Measurements from ENCODE around the gene TTC12. TPM values are rescaled to one million over a fixed set of nuclear protein-coding genes. Genes with fewer than 3 reads are reported as not detected.

The TTC12 gene
- 10 to 100 TPM; 17.1 to 21.8 TPM for total RNA-seq

GRCh38 chr11:113314389-113315301 lies at the start of gene TTC12:
Gene TTC12, plus strand, starts transcription at chr11:113314583. Its CDS starts 1,675 bp downstream, at chr11:113316258.
- Mint-ChIP-seq H3K9me3 (no peaks in the 10 kb centered on the region), H3K4me1 (peaks cover 22% of the 10 kb centered on the region), H3K4me3 (peak within 1 kb of the TSS; percentile 76), H3K27ac (peak within 1 kb of the TSS; percentile 83), H3K36me3 (ENCODE audit: low read depth) (peaks cover 12% of the 10 kb centered on the region), H3K27me3 (no peaks in the 10 kb centered on the region)
- ChIA-PET CTCF (interaction anchor here (0.9 to 1.6 kb wide), 2 partner anchors 17 to 25 kb away, joined by 3 read pairs; no protein-coding TSS in a partner anchor), POLR2A (no interaction called here)
- peak; percentile 93 for DNase-seq

GRCh38 chr11:113265362-113265761 lies 49.0 kb upstream of the TTC12 start:
- ChIA-PET POLR2A (no interaction called here), CTCF (interaction anchor here (1.4 to 1.6 kb wide), 2 partner anchors 9 to 24 kb away, joined by 3 to 4 read pairs; no protein-coding TSS in a partner anchor)
- no peaks in the 10 kb centered on the region for H3K4me1 Mint-ChIP-seq
- H3K4me3 Mint-ChIP-seq: no peak overlapping the region
- H3K36me3 Mint-ChIP-seq (ENCODE audit: low read depth): no peaks in the 10 kb centered on the region
- H3K27ac Mint-ChIP-seq: no peak overlapping the region
- no peak for DNase-seq
- H3K9me3 Mint-ChIP-seq: no peaks in the 10 kb centered on the region
- no peaks in the 10 kb centered on the region for H3K27me3 Mint-ChIP-seq

- ChIA-PET POLR2A (no interaction called here), CTCF (no interaction called here)
Measured at GRCh38 chr11:113267493-113267892, 46.9 kb upstream of the TTC12 start.

GRCh38 chr11:113269096-113269495 lies 45.3 kb upstream of the TTC12 start:
- H3K36me3 Mint-ChIP-seq (ENCODE audit: low read depth): no peaks in the 10 kb centered on the region
- no peaks in the 10 kb centered on the region for H3K27me3 Mint-ChIP-seq
- no peaks in the 10 kb centered on the region for H3K9me3 Mint-ChIP-seq
- DNase-seq: no peak
- no peaks in the 10 kb centered on the region for H3K4me1 Mint-ChIP-seq
- no peak overlapping the region for H3K27ac Mint-ChIP-seq
- POLR2A ChIA-PET: no interaction called here
- H3K4me3 Mint-ChIP-seq: no peak overlapping the region
- CTCF ChIA-PET: no interaction called here

More at GRCh38 chr11:113267493-113267892, 46.9 kb upstream of the TTC12 start:
- Mint-ChIP-seq H3K9me3 (no peaks in the 10 kb centered on the region), H3K36me3 (ENCODE audit: low read depth) (no peaks in the 10 kb centered on the region), H3K27ac (no peak overlapping the region), H3K4me1 (no peaks in the 10 kb centered on the region), H3K27me3 (no peaks in the 10 kb centered on the region), H3K4me3 (no peak overlapping the region)
- DNase-seq: no peak

- no peaks in the 10 kb centered on the region for H3K4me1 Mint-ChIP-seq
- H3K9me3 Mint-ChIP-seq: no peaks in the 10 kb centered on the region
- no peak for DNase-seq
- H3K27me3 Mint-ChIP-seq: no peaks in the 10 kb centered on the region
- no peak overlapping the region for H3K4me3 Mint-ChIP-seq
- no peak overlapping the region for H3K27ac Mint-ChIP-seq
- CTCF ChIA-PET: no interaction called here
- H3K36me3 Mint-ChIP-seq (ENCODE audit: low read depth): no peaks in the 10 kb centered on the region
- POLR2A ChIA-PET: no interaction called here
Measured at GRCh38 chr11:113269636-113270035, 44.7 kb upstream of the TTC12 start.

- no peaks in the 10 kb centered on the region for H3K36me3 Mint-ChIP-seq (ENCODE audit: low read depth)
- no peaks in the 10 kb centered on the region for H3K27me3 Mint-ChIP-seq
- H3K4me3 Mint-ChIP-seq: no peak overlapping the region
- no peaks in the 10 kb centered on the region for H3K9me3 Mint-ChIP-seq
- no peak for DNase-seq
- H3K4me1 Mint-ChIP-seq: no peaks in the 10 kb centered on the region
- ChIA-PET POLR2A (no interaction called here), CTCF (no interaction called here)
- H3K27ac Mint-ChIP-seq: no peak overlapping the region
Measured at GRCh38 chr11:113270080-113270479, 44.3 kb upstream of the TTC12 start.

GRCh38 chr11:113271551-113272245 lies 42.7 kb upstream of the TTC12 start:
- H3K9me3 Mint-ChIP-seq: no peaks in the 10 kb centered on the region
- ChIA-PET POLR2A (no interaction called here), CTCF (interaction anchor here (1.9 kb wide), 1 partner anchor 18 kb away, joined by 4 read pairs; no protein-coding TSS in a partner anchor)
- no peaks in the 10 kb centered on the region for H3K4me1 Mint-ChIP-seq
- no peak overlapping the region for H3K4me3 Mint-ChIP-seq
- no peak for DNase-seq
- no peaks in the 10 kb centered on the region for H3K36me3 Mint-ChIP-seq (ENCODE audit: low read depth)
- no peaks in the 10 kb centered on the region for H3K27me3 Mint-ChIP-seq
- H3K27ac Mint-ChIP-seq: no peak overlapping the region

- Mint-ChIP-seq H3K27me3 (no peaks in the 10 kb centered on the region), H3K4me3 (no peak overlapping the region), H3K36me3 (ENCODE audit: low read depth) (no peaks in the 10 kb centered on the region), H3K4me1 (no peaks in the 10 kb centered on the region), H3K9me3 (no peaks in the 10 kb centered on the region), H3K27ac (no peak overlapping the region)
- CTCF ChIA-PET: interaction anchor here (1.9 kb wide), 1 partner anchor 17 kb away, joined by 4 read pairs; no protein-coding TSS in a partner anchor
- DNase-seq: no peak
- POLR2A ChIA-PET: no interaction called here
Measured at GRCh38 chr11:113272281-113272680, 42.1 kb upstream of the TTC12 start.

GRCh38 chr11:113272927-113273615 lies 41.3 kb upstream of the TTC12 start:
- H3K27ac Mint-ChIP-seq: no peak overlapping the region
- no peaks in the 10 kb centered on the region for H3K4me1 Mint-ChIP-seq
- CTCF ChIA-PET: interaction anchor here (1.9 kb wide), 1 partner anchor 17 kb away, joined by 4 read pairs; no protein-coding TSS in a partner anchor
- no peaks in the 10 kb centered on the region for H3K9me3 Mint-ChIP-seq
- DNase-seq: no peak
- POLR2A ChIA-PET: no interaction called here
- no peak overlapping the region for H3K4me3 Mint-ChIP-seq
- no peaks in the 10 kb centered on the region for H3K27me3 Mint-ChIP-seq
- no peaks in the 10 kb centered on the region for H3K36me3 Mint-ChIP-seq (ENCODE audit: low read depth)

- Mint-ChIP-seq H3K4me1 (no peaks in the 10 kb centered on the region), H3K27me3 (no peaks in the 10 kb centered on the region), H3K27ac (no peak overlapping the region), H3K9me3 (no peaks in the 10 kb centered on the region), H3K4me3 (no peak overlapping the region), H3K36me3 (ENCODE audit: low read depth) (no peaks in the 10 kb centered on the region)
- CTCF ChIA-PET: interaction anchor here (1.4 kb wide), 1 partner anchor 9 kb away, joined by 4 read pairs; no protein-coding TSS in a partner anchor
- POLR2A ChIA-PET: no interaction called here
- no peak for DNase-seq
Measured at GRCh38 chr11:113273720-113274119, 40.7 kb upstream of the TTC12 start.

- POLR2A ChIA-PET: no interaction called here
- CTCF ChIA-PET: interaction anchor here (1.1 to 1.4 kb wide), 2 partner anchors 10 to 25 kb away, joined by 3 to 4 read pairs; no protein-coding TSS in a partner anchor
- H3K9me3 Mint-ChIP-seq: no peaks in the 10 kb centered on the region
Measured at GRCh38 chr11:113274713-113275582, 39.4 kb upstream of the TTC12 start.

GRCh38 chr11:113275602-113276001 lies 38.8 kb upstream of the TTC12 start:
- ChIA-PET POLR2A (no interaction called here), CTCF (no interaction called here)
- H3K4me3 Mint-ChIP-seq: no peak overlapping the region

More at GRCh38 chr11:113274713-113275582, 39.4 kb upstream of the TTC12 start:
- no peaks in the 10 kb centered on the region for H3K4me1 Mint-ChIP-seq
- no peak overlapping the region for H3K27ac Mint-ChIP-seq
- no peaks in the 10 kb centered on the region for H3K27me3 Mint-ChIP-seq
- H3K4me3 Mint-ChIP-seq: no peak overlapping the region
- DNase-seq: no peak
- no peaks in the 10 kb centered on the region for H3K36me3 Mint-ChIP-seq (ENCODE audit: low read depth)

More at GRCh38 chr11:113275602-113276001, 38.8 kb upstream of the TTC12 start:
- Mint-ChIP-seq H3K27ac (no peak overlapping the region), H3K4me1 (no peaks in the 10 kb centered on the region), H3K9me3 (no peaks in the 10 kb centered on the region), H3K27me3 (no peaks in the 10 kb centered on the region), H3K36me3 (ENCODE audit: low read depth) (no peaks in the 10 kb centered on the region)
- DNase-seq: no peak

Measured in activated CD4-positive, alpha-beta T cell treated with anti-CD3 and anti-CD28 coated beads, Interleukin-2, amount 10 ng/mL, durations not matched to agents 7 days and 5 days (primary cell).